Epithelial cell of proximal tubule (primary cell): ENCODE measurements around the gene CAND2. TPM values are rescaled to one million over a fixed set of nuclear protein-coding genes. Genes with fewer than 3 reads are reported as not detected.
A peak's percentile ranks its signal among the peaks of the same experiment; 100 is the strongest.
"Not testable (repeated sequence)": the region's sequence is repeated elsewhere in the genome, so short reads cannot be mapped to it uniquely, and the experiment has no call there.

Experiments
- DNase-seq: peaks from one replicate; pipeline ENCODE4 v3.0.0-alpha.2; 2011; ENCODE audit warnings: low read depth
- H3K4me3 ChIP-seq: 2 replicates; pipeline ENCODE4 v1.5.1; 2011; ENCODE audit warnings: low read depth, mild to moderate bottlenecking, low read length
- CTCF ChIP-seq: conservative IDR thresholded peaks from 2 replicates; pipeline ENCODE4 v1.5.1; 2012; ENCODE audit warnings: low read depth, mild to moderate bottlenecking, low read length
- total RNA-seq: library from RNA; depleted of rRNA; stranded (reverse); fragments of >200 nt; gene quantifications from 2 replicates; pipeline ENCODE4 v1.2.3, GENCODE V29; 2015

The CAND2 gene
- total RNA-seq, 1 donor from 2014 or later: 5.9 TPM

DNA sequence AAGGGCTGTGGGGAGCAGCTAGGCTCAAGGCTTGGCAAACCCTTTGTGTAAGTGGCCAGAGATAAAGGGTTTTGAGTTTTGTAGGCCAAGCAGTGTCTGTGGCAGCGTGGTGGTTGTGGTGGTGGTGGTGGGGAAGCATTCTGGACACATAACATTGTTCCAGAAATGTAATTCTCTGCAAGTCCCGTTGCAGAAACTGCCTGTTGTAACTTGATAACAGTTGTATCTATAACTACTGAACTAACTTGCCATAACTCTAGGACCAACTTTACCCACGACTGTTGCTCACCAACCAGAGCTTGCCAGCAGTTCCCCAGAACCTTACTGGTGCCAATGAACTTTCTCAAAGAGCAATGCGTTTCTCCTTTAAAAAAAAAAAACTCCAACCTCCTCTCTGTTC is 19.3 kb upstream of the CAND2 start:
- no peak overlapping the region for H3K4me3 ChIP-seq
- TF ChIP-seq CTCF: no peak
- no peak for DNase-seq

DNA sequence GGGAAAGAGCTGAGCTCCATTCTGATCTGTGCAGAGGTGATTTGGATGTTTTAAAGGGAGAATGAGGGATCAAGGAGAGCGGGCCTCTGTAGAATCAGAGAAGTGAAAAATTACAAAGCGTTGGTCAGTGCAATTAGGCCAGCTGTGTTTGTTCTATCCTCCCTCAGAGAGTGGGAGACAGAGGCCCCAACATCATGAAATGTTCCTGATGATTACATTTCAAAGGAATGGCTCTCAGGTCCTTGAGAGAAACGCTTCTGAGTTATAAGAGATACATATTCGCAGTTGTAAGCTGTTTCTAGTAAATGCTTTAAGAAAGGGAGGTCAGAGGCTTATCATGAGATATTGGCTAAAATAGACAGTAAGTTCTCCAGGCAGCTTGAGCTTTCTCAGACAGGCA is 15.7 kb upstream of the CAND2 start:
- DNase-seq: no peak
- TF ChIP-seq CTCF: no peak
- no peak overlapping the region for H3K4me3 ChIP-seq

- H3K4me3 ChIP-seq: no peak overlapping the region
- TF ChIP-seq CTCF: no peak
- DNase-seq: peak; percentile 41
Measured at GRCh38 chr3:12782172-12782815, 14.2 kb upstream of the CAND2 start.

DNA sequence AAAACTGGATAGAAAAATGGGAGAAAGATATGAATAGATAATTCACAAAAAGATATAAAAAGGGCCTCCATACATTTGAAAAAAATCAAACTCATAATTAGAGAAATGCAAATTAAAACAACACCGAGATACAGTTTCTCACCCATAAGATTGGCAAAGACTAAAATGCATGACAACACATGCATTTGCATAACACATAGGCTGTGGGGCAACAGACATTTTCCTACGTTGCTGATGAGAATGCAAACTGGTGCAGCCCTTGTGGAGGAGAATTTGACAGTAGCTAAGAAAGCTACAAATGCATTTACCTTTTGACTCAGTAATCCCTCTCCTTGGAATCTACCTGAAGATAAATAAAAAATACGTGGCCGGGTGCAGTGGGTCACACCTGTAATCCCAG is 11.4 kb upstream of the CAND2 start:
- DNase-seq: no peak
- H3K4me3 ChIP-seq: no peak overlapping the region
- TF ChIP-seq CTCF: no peak

DNA sequence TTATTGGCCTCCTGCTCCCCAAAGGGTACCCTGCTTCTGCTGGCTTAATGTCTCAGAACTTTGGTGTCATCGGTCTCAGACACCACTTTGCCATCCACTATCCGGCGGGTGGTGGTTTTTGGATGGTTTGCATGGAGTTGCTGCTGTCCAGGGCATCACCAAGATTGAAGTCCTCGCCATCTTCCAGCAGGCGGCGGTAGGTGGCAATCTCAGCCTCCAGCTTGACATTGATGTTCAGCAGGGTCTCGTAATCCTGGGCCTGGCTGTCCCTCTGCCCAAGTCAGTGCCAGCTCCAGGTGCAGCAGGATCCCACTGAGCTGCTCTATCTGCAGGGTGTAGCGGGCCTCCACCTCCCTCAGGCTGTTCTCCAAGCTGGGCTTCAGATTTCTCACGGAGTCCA is 9.1 kb upstream of the CAND2 start:
- not testable (repeated sequence) for H3K4me3 ChIP-seq, DNase-seq

GRCh38 chr3:12787967-12788690 is 8.4 kb upstream of the CAND2 start:
- DNase-seq, H3K4me3 ChIP-seq: not testable (repeated sequence)

DNA sequence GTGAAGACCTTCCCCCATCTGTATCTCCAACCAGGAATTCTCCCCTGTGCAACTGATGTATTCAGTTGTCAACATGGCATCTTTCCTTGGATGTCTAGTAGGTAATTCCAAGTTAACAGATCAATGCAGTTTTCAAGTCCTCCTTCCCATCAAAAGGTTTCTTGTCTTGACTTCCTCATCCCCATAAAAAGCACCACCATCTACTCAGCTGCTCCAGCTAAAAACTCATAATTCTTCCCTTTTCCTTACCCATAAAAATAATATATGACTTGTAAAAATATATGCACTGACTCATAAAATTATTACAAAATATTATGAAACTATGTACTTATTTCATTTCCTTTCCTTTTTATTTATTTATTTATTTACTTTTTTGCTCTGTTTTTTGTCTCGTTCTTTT is 5.0 kb upstream of the CAND2 start:
- TF ChIP-seq CTCF: no peak
- no peak overlapping the region for H3K4me3 ChIP-seq
- DNase-seq: no peak

DNA sequence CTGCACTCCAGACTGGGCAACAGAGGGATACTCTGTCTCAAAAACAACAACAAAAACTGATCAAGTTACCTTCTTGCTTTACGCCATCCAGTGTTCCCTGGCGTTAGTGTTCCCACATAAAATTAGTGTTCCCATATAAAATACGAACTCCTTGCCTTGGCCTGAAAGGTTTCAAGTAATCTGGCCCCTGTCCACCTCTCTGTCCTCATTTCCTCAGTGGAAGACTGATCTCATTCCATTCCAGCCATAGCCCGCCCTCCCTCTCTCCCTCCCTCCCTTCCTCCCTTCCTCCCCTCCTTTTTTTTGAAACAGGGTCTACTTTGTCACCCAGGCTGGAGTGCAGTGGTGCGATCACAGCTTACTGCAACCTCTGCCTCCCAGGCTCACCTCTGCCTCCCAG is 2.8 kb upstream of the CAND2 start:
- no peak for TF ChIP-seq CTCF

More for the DNA sequence above, 2.8 kb upstream of the CAND2 start:
- no peak overlapping the region for H3K4me3 ChIP-seq
- no peak for DNase-seq
